ENCODE results near the gene PLSCR2. TPM values are rescaled to one million over a fixed set of nuclear protein-coding genes. Genes with fewer than 3 reads are reported as not detected.
"Not testable (repeated sequence)": the region's sequence is repeated elsewhere in the genome, so short reads cannot be mapped to it uniquely, and the experiment has no call there.

PLSCR2 gene
- total and polyA plus RNA-seq, 4 donors = 0.22 to 0.30 TPM; not detected in 2

DNA sequence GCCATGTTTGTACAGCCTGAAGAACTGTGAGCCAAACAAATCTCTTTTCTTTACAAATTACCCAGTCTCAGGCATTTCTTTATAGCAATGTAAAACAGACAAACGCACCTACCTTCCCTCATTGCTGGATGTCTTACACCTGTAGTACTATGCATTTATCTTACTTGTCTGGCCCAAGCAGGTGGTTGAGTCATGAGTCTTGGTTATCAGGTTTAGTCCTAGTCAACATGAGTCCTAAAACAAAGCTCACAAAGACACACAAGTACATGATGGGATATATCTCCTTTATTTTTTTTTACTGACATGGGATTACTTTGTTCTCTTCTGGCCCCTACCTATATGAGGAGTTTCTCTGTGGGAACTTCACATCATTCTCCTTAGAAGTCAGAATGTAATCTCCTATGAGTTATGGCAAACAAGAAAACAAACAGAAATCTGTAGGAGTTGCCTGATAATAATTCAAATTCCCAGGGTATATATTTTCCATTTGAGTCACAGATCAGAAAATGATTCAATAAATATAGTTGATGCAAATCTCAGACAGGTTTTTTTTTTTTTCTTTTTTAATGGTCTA is 33.6 kb upstream of the PLSCR2 start:
- no peak for DNase-seq (ENCODE audit: low read depth in 4 of 6, low spot score in 6 of 6)
- Histone ChIP-seq H3K4me3 (ENCODE audit: low read depth, low read length) (no peak overlapping the region), H3K4me1 (ENCODE audit: control insufficient read depth, insufficient read depth, low read length) (no peaks in the 10 kb centered on the region), H3K36me3 (ENCODE audit: control insufficient read depth, insufficient read depth, low read length) (no peaks in the 10 kb centered on the region), H3K9me3 (ENCODE audit: control insufficient read depth, insufficient read depth, low read length) (no peaks in the 10 kb centered on the region), H3K27me3 (ENCODE audit: control insufficient read depth, insufficient read depth, low read length) (no peaks in the 10 kb centered on the region), H3K27ac (ENCODE audit: low read depth, low read length) (no peak overlapping the region)
- WGBS (ENCODE audit: insufficient coverage) = no CpG with 5 or more reads among the region's 1 CpG

DNA sequence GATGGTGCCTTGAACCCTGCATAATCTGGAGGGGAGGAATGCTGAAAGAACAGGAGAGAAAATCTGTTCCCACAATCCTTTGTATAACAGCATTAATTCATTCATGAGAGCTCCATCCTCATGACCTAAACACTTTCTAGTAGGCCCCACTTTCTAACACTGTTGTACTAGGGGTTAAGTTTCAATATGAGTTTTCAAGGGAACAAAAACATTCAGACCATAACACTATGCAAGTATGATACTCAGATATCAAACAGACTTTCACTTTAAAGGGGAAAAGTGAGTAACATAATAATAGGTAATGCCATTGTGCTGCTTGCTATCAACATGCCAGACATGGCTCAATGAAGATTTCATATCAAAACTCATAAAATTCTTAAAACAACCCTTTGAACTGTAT is 32.4 kb upstream of the PLSCR2 start:
- no peaks in the 10 kb centered on the region for H3K4me1 ChIP-seq (ENCODE audit: control insufficient read depth, insufficient read depth, low read length)
- no peak overlapping the region for H3K4me3 ChIP-seq (ENCODE audit: low read depth, low read length)
- H3K9me3 ChIP-seq (ENCODE audit: control insufficient read depth, insufficient read depth, low read length) = peaks cover 1% of the 10 kb centered on the region
- H3K27ac ChIP-seq (ENCODE audit: low read depth, low read length) = no peak overlapping the region
- H3K27me3 ChIP-seq (ENCODE audit: control insufficient read depth, insufficient read depth, low read length) = no peaks in the 10 kb centered on the region
- no peak for DNase-seq (ENCODE audit: low read depth in 4 of 6, low spot score in 6 of 6)
- H3K36me3 ChIP-seq (ENCODE audit: control insufficient read depth, insufficient read depth, low read length) = no peaks in the 10 kb centered on the region

DNA sequence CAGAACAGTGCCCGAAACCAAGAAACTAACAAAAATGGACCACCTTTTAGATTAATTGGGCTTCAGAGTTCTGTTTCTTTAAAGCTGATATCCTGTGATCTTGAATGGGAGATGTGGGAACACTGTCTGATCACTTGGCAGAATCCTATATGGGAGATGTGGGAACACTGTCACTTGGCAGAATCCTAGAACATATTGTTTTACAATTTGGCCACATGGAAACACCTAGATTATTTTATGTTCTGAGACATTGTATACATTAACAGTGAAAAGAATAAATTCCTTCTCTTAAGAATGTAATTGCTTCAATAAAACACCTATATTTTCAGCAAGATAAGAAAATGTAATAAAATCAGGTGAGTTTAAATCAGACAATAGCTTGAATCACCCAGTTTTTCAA is 30.3 kb upstream of the PLSCR2 start:
- Histone ChIP-seq H3K4me3 (ENCODE audit: low read depth, low read length) (no peak overlapping the region), H3K9me3 (ENCODE audit: control insufficient read depth, insufficient read depth, low read length) (peaks cover 1% of the 10 kb centered on the region), H3K27ac (ENCODE audit: low read depth, low read length) (no peak overlapping the region), H3K27me3 (ENCODE audit: control insufficient read depth, insufficient read depth, low read length) (no peaks in the 10 kb centered on the region), H3K36me3 (ENCODE audit: control insufficient read depth, insufficient read depth, low read length) (no peaks in the 10 kb centered on the region), H3K4me1 (ENCODE audit: control insufficient read depth, insufficient read depth, low read length) (no peaks in the 10 kb centered on the region)
- DNase-seq (ENCODE audit: low read depth in 4 of 6, low spot score in 6 of 6) = no peak
- WGBS (ENCODE audit: insufficient coverage) = no CpG with 5 or more reads among the region's 1 CpG

DNA sequence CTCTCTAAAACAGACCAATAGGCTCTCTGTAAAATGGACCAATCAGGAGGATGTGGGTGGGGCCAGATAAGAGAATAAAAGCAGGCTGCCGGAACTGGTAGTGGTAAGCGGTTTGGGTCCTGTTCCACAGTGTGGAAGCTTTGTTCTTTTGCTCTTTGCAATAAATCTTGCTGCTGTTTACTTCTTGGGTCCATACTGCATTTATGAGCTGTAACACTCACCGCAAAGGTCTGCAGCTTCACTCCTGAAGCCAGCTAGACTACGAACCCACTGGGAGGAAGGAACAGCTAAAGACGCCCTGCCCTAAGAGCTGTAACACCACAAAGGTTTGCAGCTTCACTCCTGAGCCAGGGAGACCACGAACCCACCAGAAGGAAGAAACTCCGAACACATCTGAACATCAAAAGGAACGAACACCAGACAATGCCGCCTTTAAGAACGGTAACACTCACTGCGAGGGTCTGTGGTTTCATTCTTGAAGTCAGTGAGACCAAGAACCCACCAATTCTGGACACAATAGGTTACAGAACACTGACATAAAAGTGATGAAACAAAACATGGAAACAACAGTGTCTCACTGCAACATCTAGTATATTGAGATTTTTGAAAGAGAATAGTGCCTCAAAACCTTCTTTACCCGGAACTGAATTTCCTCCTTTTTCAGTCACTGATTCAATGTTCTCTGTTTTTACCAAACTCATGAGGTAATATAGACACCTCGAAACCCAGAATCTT is 28.8 kb upstream of the PLSCR2 start:
- no peaks in the 10 kb centered on the region for H3K36me3 ChIP-seq (ENCODE audit: control insufficient read depth, insufficient read depth, low read length)
- H3K27ac ChIP-seq (ENCODE audit: low read depth, low read length) = no peak overlapping the region
- no peak overlapping the region for H3K4me3 ChIP-seq (ENCODE audit: low read depth, low read length)
- no peaks in the 10 kb centered on the region for H3K4me1 ChIP-seq (ENCODE audit: control insufficient read depth, insufficient read depth, low read length)
- DNase-seq (ENCODE audit: low read depth in 4 of 6, low spot score in 6 of 6) = no peak
- no peaks in the 10 kb centered on the region for H3K27me3 ChIP-seq (ENCODE audit: control insufficient read depth, insufficient read depth, low read length)
- 93% methylated on average over 11 of the region's 13 CpGs for WGBS (ENCODE audit: insufficient coverage)
- H3K9me3 ChIP-seq (ENCODE audit: control insufficient read depth, insufficient read depth, low read length) = peaks cover 1% of the 10 kb centered on the region

DNA sequence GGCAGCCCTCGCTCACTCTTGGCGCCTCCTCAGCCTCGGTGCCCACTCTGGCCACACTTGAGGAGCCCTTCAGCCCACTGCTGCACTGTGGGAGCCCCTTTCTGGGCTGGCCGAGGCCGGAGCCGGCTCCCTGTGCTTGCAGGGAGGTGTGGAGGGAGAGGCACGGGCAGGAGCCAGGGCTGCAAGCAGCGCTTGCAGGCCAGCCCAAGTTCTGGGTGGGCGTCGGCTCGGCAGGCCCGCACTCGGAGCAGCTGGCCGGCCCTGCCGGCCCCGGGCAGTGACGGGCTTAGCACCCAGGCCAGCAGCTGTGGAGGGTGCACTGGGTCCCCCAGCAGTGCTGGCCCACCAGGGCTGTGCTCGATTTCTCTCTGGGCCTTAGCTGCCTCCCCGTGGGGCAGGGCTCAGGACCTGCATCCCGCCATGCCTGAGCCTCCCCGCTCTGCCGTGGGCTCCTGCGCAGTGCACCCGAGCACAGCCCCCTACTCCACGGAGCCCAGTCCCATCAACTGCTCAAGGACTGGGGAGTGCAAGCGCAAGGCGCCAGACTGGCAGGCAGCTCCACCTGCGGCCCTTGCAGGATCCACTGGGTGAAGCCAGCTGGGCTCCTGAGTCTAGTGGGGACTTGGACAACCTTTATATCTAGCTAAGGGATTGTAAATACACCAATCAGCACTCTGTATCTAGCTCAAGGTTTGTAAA is 27.9 kb upstream of the PLSCR2 start:
- H3K4me3 ChIP-seq (ENCODE audit: low read depth, low read length); H3K27ac ChIP-seq (ENCODE audit: low read depth, low read length); H3K9me3 ChIP-seq (ENCODE audit: control insufficient read depth, insufficient read depth, low read length); DNase-seq (ENCODE audit: low read depth in 4 of 6, low spot score in 6 of 6); H3K27me3 ChIP-seq (ENCODE audit: control insufficient read depth, insufficient read depth, low read length); H3K36me3 ChIP-seq (ENCODE audit: control insufficient read depth, insufficient read depth, low read length); H3K4me1 ChIP-seq (ENCODE audit: control insufficient read depth, insufficient read depth, low read length): not testable (repeated sequence)
- 96% methylated on average over 28 of the region's 28 CpGs for WGBS (ENCODE audit: insufficient coverage)

DNA sequence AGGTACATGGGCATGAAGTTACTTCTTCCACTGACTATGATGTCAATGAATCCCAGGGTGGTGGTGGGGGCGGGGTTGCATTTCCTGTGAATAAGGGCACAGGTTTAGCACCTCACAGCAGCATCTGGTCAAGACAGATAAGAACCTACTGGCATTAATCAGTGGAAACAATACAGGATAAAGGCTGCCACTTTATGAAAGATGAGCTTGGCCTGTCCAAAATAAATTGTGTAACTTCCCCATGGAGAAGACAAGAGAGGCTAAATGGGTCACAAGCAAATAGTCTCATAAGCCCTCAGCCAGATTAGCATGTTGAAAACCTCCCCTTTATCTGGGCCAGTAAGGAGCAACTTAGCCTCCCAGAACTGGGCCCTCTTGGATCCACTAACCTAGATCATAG is 27.4 kb upstream of the PLSCR2 start:
- DNase-seq (ENCODE audit: low read depth in 4 of 6, low spot score in 6 of 6) = no peak
- Histone ChIP-seq H3K27ac (ENCODE audit: low read depth, low read length) (no peak overlapping the region), H3K4me1 (ENCODE audit: control insufficient read depth, insufficient read depth, low read length) (no peaks in the 10 kb centered on the region), H3K9me3 (ENCODE audit: control insufficient read depth, insufficient read depth, low read length) (peaks cover 1% of the 10 kb centered on the region), H3K27me3 (ENCODE audit: control insufficient read depth, insufficient read depth, low read length) (no peaks in the 10 kb centered on the region), H3K36me3 (ENCODE audit: control insufficient read depth, insufficient read depth, low read length) (no peaks in the 10 kb centered on the region), H3K4me3 (ENCODE audit: low read depth, low read length) (no peak overlapping the region)
- WGBS (ENCODE audit: insufficient coverage) = 100% methylated on average over 1 of the region's 1 CpG

DNA sequence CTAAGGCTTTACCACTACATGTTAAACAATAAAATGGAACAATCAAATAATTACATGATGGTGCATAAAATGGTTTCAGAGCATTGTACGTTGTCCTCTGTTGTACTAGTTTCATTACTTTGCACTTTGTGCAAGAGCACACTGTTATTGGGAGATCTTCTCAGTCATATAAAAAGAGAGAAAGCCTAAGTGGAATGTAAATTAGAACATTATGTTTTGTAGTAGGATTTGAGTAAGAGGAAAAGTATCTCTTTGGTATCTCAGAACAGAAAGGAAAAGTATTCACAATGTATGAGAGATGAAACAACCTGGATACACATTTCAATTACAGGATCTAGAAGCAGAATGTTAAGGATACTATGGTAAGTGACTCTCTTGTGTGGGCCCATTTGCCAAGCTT is 26.9 kb upstream of the PLSCR2 start:
- WGBS (ENCODE audit: insufficient coverage) = 100% methylated on average over 1 of the region's 1 CpG
- Histone ChIP-seq H3K9me3 (ENCODE audit: control insufficient read depth, insufficient read depth, low read length) (peaks cover 1% of the 10 kb centered on the region), H3K36me3 (ENCODE audit: control insufficient read depth, insufficient read depth, low read length) (no peaks in the 10 kb centered on the region), H3K27me3 (ENCODE audit: control insufficient read depth, insufficient read depth, low read length) (no peaks in the 10 kb centered on the region), H3K27ac (ENCODE audit: low read depth, low read length) (no peak overlapping the region), H3K4me1 (ENCODE audit: control insufficient read depth, insufficient read depth, low read length) (no peaks in the 10 kb centered on the region), H3K4me3 (ENCODE audit: low read depth, low read length) (no peak overlapping the region)
- no peak for DNase-seq (ENCODE audit: low read depth in 4 of 6, low spot score in 6 of 6)

DNA sequence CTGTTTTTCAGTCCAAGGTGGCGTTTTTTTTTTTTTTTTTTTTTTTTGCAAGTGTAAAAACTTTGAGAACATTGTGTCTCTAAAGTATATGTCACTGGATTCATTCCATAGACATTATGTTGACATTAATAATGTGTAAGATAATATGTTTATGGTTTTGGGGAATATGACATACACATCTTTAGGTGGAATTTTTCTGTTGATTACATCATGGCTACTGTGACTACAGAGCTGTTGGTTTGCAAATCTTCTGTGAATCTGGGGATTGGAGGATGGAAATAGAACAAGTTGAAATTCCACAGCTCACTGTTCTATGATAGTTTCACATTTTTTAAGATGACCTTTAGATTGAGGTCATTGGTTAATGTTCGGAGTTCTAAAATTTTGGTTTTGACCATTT is 24.4 kb upstream of the PLSCR2 start:
- no peak overlapping the region for H3K4me3 ChIP-seq (ENCODE audit: low read depth, low read length)
- no peak for DNase-seq (ENCODE audit: low read depth in 4 of 6, low spot score in 6 of 6)
- H3K4me1 ChIP-seq (ENCODE audit: control insufficient read depth, insufficient read depth, low read length) = no peaks in the 10 kb centered on the region
- no peaks in the 10 kb centered on the region for H3K36me3 ChIP-seq (ENCODE audit: control insufficient read depth, insufficient read depth, low read length)
- H3K27me3 ChIP-seq (ENCODE audit: control insufficient read depth, insufficient read depth, low read length) = no peaks in the 10 kb centered on the region
- no peak overlapping the region for H3K27ac ChIP-seq (ENCODE audit: low read depth, low read length)
- WGBS (ENCODE audit: insufficient coverage) = no CpG with 5 or more reads among the region's 2 CpGs
- peaks cover 1% of the 10 kb centered on the region for H3K9me3 ChIP-seq (ENCODE audit: control insufficient read depth, insufficient read depth, low read length)

DNA sequence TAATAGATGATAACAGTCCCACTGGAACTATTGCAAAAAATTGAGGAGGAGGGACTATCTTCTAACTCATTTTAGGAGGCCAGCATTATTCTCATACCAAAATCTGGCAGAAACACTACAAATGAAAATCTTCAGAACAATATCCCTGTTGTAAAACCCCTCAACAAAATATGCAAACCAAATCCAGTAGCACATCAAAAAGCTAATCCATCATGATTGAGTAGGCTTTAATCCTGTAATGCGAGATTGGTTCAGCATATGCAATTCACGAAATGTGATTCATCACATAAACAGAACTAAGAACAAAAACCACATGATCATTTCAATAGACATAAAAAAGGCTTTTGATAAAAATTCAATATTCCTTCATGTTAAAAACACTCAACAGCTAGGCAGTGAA is 23.9 kb upstream of the PLSCR2 start:
- no peaks in the 10 kb centered on the region for H3K4me1 ChIP-seq (ENCODE audit: control insufficient read depth, insufficient read depth, low read length)
- DNase-seq (ENCODE audit: low read depth in 4 of 6, low spot score in 6 of 6) = no peak
- H3K4me3 ChIP-seq (ENCODE audit: low read depth, low read length) = no peak overlapping the region

DNA sequence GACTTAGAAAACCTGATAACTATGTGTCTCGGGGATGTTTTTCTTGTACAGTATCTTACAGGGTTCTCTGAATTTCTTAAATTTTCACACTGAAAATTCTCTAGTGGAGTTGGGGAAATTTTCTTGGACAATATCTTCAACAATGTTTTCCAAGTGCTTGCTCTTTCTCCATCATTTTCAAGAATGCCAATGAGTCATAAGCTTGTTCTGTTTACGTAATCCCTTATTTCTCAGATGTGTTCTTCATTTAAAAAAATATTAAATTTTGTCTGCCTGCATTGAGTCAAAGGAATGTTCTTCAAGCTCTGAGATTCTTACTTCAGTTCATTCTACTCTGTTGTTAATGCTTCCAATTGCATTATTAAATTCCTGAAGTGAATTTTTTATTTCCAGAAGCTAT is 21.9 kb upstream of the PLSCR2 start:
- no peak for DNase-seq (ENCODE audit: low read depth in 4 of 6, low spot score in 6 of 6)
- WGBS (ENCODE audit: insufficient coverage) = no CpG with 5 or more reads among the region's 2 CpGs

More for the DNA sequence above, 23.9 kb upstream of the PLSCR2 start:
- H3K9me3 ChIP-seq (ENCODE audit: control insufficient read depth, insufficient read depth, low read length) = peaks cover 1% of the 10 kb centered on the region
- H3K36me3 ChIP-seq (ENCODE audit: control insufficient read depth, insufficient read depth, low read length) = no peaks in the 10 kb centered on the region
- no peaks in the 10 kb centered on the region for H3K27me3 ChIP-seq (ENCODE audit: control insufficient read depth, insufficient read depth, low read length)
- WGBS (ENCODE audit: insufficient coverage) = 100% methylated on average over 1 of the region's 2 CpGs
- H3K27ac ChIP-seq (ENCODE audit: low read depth, low read length) = no peak overlapping the region

More for the DNA sequence above, 21.9 kb upstream of the PLSCR2 start:
- Histone ChIP-seq H3K9me3 (ENCODE audit: control insufficient read depth, insufficient read depth, low read length) (no peaks in the 10 kb centered on the region), H3K4me1 (ENCODE audit: control insufficient read depth, insufficient read depth, low read length) (no peaks in the 10 kb centered on the region), H3K27ac (ENCODE audit: low read depth, low read length) (no peak overlapping the region), H3K4me3 (ENCODE audit: low read depth, low read length) (no peak overlapping the region), H3K36me3 (ENCODE audit: control insufficient read depth, insufficient read depth, low read length) (no peaks in the 10 kb centered on the region), H3K27me3 (ENCODE audit: control insufficient read depth, insufficient read depth, low read length) (no peaks in the 10 kb centered on the region)

Data from spinal cord (tissue), 10 donors.